GM12892 (cell line): ENCODE data around the gene MYNN.

Experiments used
- POLR2A ChIP-seq: IDR thresholded peaks from 2 replicates; pipeline ENCODE4 v1.6.1; 2011; ENCODE audit warnings: low read depth, low read length, control low read depth
- POLR2AphosphoS5 ChIP-seq: IDR thresholded peaks from 2 replicates; pipeline ENCODE4 v1.6.1; 2011; ENCODE audit warnings: low read depth, low read length, control low read depth
- TAF1 ChIP-seq: IDR thresholded peaks from 2 replicates; pipeline ENCODE4 v1.6.1; 2011; ENCODE audit warnings: low read depth, mild to moderate bottlenecking, control low read depth, low read length, borderline replicate concordance

GRCh38 chr3:169825316-169825715 is 52.1 kb downstream of the MYNN start:
- no peak for TF ChIP-seq POLR2AphosphoS5
- TF ChIP-seq POLR2A = no peak
- TF ChIP-seq TAF1 = no peak
